IMR-90 (cell line): ENCODE results near the gene TOR2A. TPM values are rescaled to one million over a fixed set of nuclear protein-coding genes. Genes with fewer than 3 reads are reported as not detected.

Experiments used
- ATAC-seq: fragments of 200-7000 bp; cut with Tn5 transposase; 2 replicates; pipeline ENCODE4 v1.9.1; 2020; ENCODE audit warnings: low read depth, mild to moderate bottlenecking, moderate library complexity
- BruUV-seq: library from RNA; stranded (reverse); fragments of 400-500 nt; replicated peaks from 2 replicates; lab custom pipeline; 2021; lab: Mats Ljungman, UMichigan
- CTCF ChIA-PET: fragments of 300-600 bp; formaldehyde crosslinking; extraction: SDS; loops from one replicate; lab custom pipeline; 2021; ENCODE audit warnings: antibody characterized with exemption; lab: Yijun Ruan, JAX
- POLR2A ChIA-PET: fragments of 300-600 bp; sonication (Branson Sonifier 250); formaldehyde crosslinking; loops from one replicate; lab custom pipeline; 2022; ENCODE audit warnings: antibody characterized with exemption; ENCODE audit not compliant: unreplicated experiment; lab: Charles Lee
- DNase-seq: peaks from one replicate; pipeline ENCODE4 v3.0.0; 2013
- H2AFZ ChIP-seq: replicated peaks from 2 replicates; pipeline ENCODE3; 2013; ENCODE audit warnings: low read length, mild to moderate bottlenecking; ENCODE audit not compliant: poor library complexity
- H2AK5ac ChIP-seq: 2 replicates; pipeline ENCODE4 v1.6.1; 2013; ENCODE audit warnings: low read depth, low read length, inconsistent platforms
- H2AK9ac ChIP-seq: replicated peaks from 2 replicates; pipeline ENCODE3; 2013; ENCODE audit warnings: mild to moderate bottlenecking, low read depth, low read length, moderate library complexity; ENCODE audit not compliant: poor library complexity
- H2BK120ac ChIP-seq: 2 replicates; pipeline ENCODE4 v1.6.1; 2013; ENCODE audit warnings: low read depth, low read length, inconsistent platforms
- H2BK15ac ChIP-seq: 3 replicates; pipeline ENCODE4 v1.6.1; 2013; ENCODE audit warnings: low read depth, low read length, inconsistent platforms
- H2BK20ac ChIP-seq: 2 replicates; pipeline ENCODE4 v1.6.1; 2013; ENCODE audit warnings: low read depth, mild to moderate bottlenecking, inconsistent platforms, low read length, moderate library complexity
- H2BK5ac ChIP-seq: 2 replicates; pipeline ENCODE4 v1.6.1; 2013; ENCODE audit warnings: mild to moderate bottlenecking, low read depth, low read length, inconsistent platforms; ENCODE audit not compliant: poor library complexity, severe bottlenecking
- H3K14ac ChIP-seq: replicated peaks from 2 replicates; pipeline ENCODE4 v1.6.1; 2013; ENCODE audit warnings: low read depth, low read length, inconsistent platforms
- H3K18ac ChIP-seq: 2 replicates; pipeline ENCODE4 v1.6.1; 2013; ENCODE audit warnings: low read depth, low read length, control low read depth
- H3K23ac ChIP-seq: 2 replicates; pipeline ENCODE4 v1.6.1; 2013; ENCODE audit warnings: low read depth, low read length, inconsistent platforms
- H3K27ac ChIP-seq: 2 replicates; pipeline ENCODE4 v1.5.1; 2013; ENCODE audit warnings: mild to moderate bottlenecking, control low read depth, low read length; ENCODE audit not compliant: insufficient read depth
- H3K27me3 ChIP-seq: 2 replicates; pipeline ENCODE4 v1.6.1; 2013; ENCODE audit warnings: low read length; ENCODE audit not compliant: control insufficient read depth, insufficient read depth
- H3K36me3 ChIP-seq: 2 replicates; pipeline ENCODE4 v1.6.1; 2013; ENCODE audit warnings: low read length, mixed read lengths; ENCODE audit not compliant: control insufficient read depth, insufficient read depth
- H3K4ac ChIP-seq: 2 replicates; pipeline ENCODE4 v1.6.1; 2013; ENCODE audit warnings: low read depth, low read length, inconsistent platforms
- H3K4me1 ChIP-seq: 2 replicates; pipeline ENCODE4 v1.6.1; 2013; ENCODE audit warnings: low read length, mixed read lengths; ENCODE audit not compliant: control insufficient read depth, insufficient read depth
- H3K4me2 ChIP-seq: 2 replicates; pipeline ENCODE4 v1.6.1; 2013; ENCODE audit warnings: low read depth, mild to moderate bottlenecking, control low read depth, low read length, moderate library complexity
- H3K4me3 ChIP-seq: 2 replicates; pipeline ENCODE4 v1.5.1; 2013; ENCODE audit warnings: low read depth, mild to moderate bottlenecking, control low read depth, low read length, moderate library complexity; ENCODE audit not compliant: insufficient read depth
- H3K56ac ChIP-seq: 2 replicates; pipeline ENCODE4 v1.6.1; 2013; ENCODE audit warnings: low read length, inconsistent platforms; ENCODE audit not compliant: insufficient read depth; ENCODE audit errors: extremely low read depth
- H3K79me1 ChIP-seq, 2 experiments: 2 replicates each; pipeline ENCODE4 v1.6.1; 2013; ENCODE audit warnings: low read length in 2 of 2, inconsistent platforms in 1 of 2, low read depth in 1 of 2
- H3K9ac ChIP-seq: 2 replicates; pipeline ENCODE4 v1.6.1; 2013; ENCODE audit warnings: low read depth, low read length, control low read depth
- H3K9me1 ChIP-seq: 2 replicates; pipeline ENCODE4 v1.6.1; 2013; ENCODE audit warnings: low read length, inconsistent platforms; ENCODE audit not compliant: insufficient read depth
- H3K9me3 ChIP-seq: 2 replicates; pipeline ENCODE4 v1.6.1; 2013; ENCODE audit warnings: low read length; ENCODE audit not compliant: control insufficient read depth, insufficient read depth
- H4K20me1 ChIP-seq: 2 replicates; pipeline ENCODE4 v1.6.1; 2013; ENCODE audit warnings: low read length, inconsistent platforms; ENCODE audit not compliant: insufficient read depth
- H4K5ac ChIP-seq: 2 replicates; pipeline ENCODE4 v1.6.1; 2013; ENCODE audit warnings: mild to moderate bottlenecking, low read depth, low read length, control low read depth
- H4K8ac ChIP-seq, 2 experiments: 2 replicates each; pipeline ENCODE4 v1.6.1; 2013; ENCODE audit warnings: low read depth in 2 of 2, low read length in 2 of 2, control low read depth in 1 of 2, inconsistent platforms in 1 of 2
- H4K91ac ChIP-seq: 2 replicates; pipeline ENCODE4 v1.6.1; 2013; ENCODE audit warnings: low read depth, low read length, inconsistent platforms; ENCODE audit not compliant: insufficient read depth
- FOS ChIP-seq: fragments of 150-350 bp; IDR thresholded peaks from 2 replicates; pipeline ENCODE4 v1.6.1; 2016; ENCODE audit warnings: low read depth, low read length
- NFE2L2 ChIP-seq: fragments of 150-350 bp; IDR thresholded peaks from 2 replicates; pipeline ENCODE4 v1.6.1; 2016; ENCODE audit warnings: low read depth, mild to moderate bottlenecking, low read length
- POLR2A ChIP-seq: IDR thresholded peaks from 2 replicates; pipeline ENCODE4 v1.6.1; 2012; ENCODE audit warnings: mild to moderate bottlenecking, low read depth, low read length
- RAD21 ChIP-seq: IDR thresholded peaks from 2 replicates; pipeline ENCODE4 v1.6.1; 2012; ENCODE audit warnings: low read length, improper control_type of control experiment
- RFX5 ChIP-seq: IDR thresholded peaks from 2 replicates; pipeline ENCODE4 v1.8.0; 2012; ENCODE audit warnings: low read depth, mild to moderate bottlenecking, low read length, moderate library complexity
- SMC3 ChIP-seq: fragments of 150-350 bp; IDR thresholded peaks from 2 replicates; pipeline ENCODE4 v1.6.1; 2016; ENCODE audit warnings: low read depth, mild to moderate bottlenecking, antibody characterized with exemption, low read length, moderate library complexity
- WGBS, 2 experiments: methylation state at CpG; one replicate each; pipeline versions ENCODE4 v1.1.5 to v1.1.7; 2013; ENCODE audit warnings: missing lambda C conversion rate in 2 of 2; ENCODE audit not compliant: insufficient read length in 1 of 2; ENCODE audit errors: extremely low coverage in 2 of 2; 5-methylcytosine and 5-hydroxymethylcytosine counted together
- dilution Hi-C: fragments of 300-500 bp; cut with HindIII; formaldehyde crosslinking; loops from one replicate; pipeline ENCODE4 v1.14.3; 2018; ENCODE audit warnings: low sequenced_read_pairs; ENCODE audit not compliant: unreplicated experiment
- in situ Hi-C: fragments of 300-500 bp; cut with MboI; formaldehyde crosslinking; loops from 3 replicates; pipeline ENCODE4 v1.14.3; 2019; ENCODE audit warnings: low sequenced_read_pairs, inconsistent platforms, mixed read lengths
- intact Hi-C: fragments of 100-400 bp; cut with micrococcal nuclease; formaldehyde crosslinking; loops from 2 replicates; pipeline ENCODE4 v1.10.0; 2022
- polyA plus RNA-seq, 3 experiments: library from polyadenylated mRNA; depleted of rRNA; stranded (reverse); fragments of >200 nt; gene quantifications; 2 replicates each; pipeline ENCODE4 v1.2.3, GENCODE V29; 2012; ENCODE audit warnings: low replicate concordance in 1 of 3
- total RNA-seq: library from RNA; depleted of rRNA; stranded (reverse); fragments of >200 nt; gene quantifications from 2 replicates; pipeline ENCODE4 v1.2.3, GENCODE V29; 2012

The TOR2A gene
- total and polyA plus RNA-seq, 2 of the 4 experiments (the other 2 are of a cell fraction), result 0.90 to 12.5 TPM

GRCh38 chr9:127751269-127752054, 16.4 kb upstream of the TOR2A start:
- POLR2A ChIA-PET, result no interaction called here

More at GRCh38 chr9:127751269-127752054, 16.4 kb upstream of the TOR2A start:
- Histone ChIP-seq H3K27me3 (peaks cover 73% of the 10 kb centered on the region), H3K9me3 (no peaks in the 10 kb centered on the region), H3K4ac (no peak overlapping the region), H4K5ac (no peak overlapping the region), H2AK5ac (no peak overlapping the region), H3K27ac (no peak overlapping the region), H3K4me3 (no peak overlapping the region), H4K8ac (no peak overlapping the region), H4K91ac (no peak overlapping the region), H2BK15ac (no peak overlapping the region), H2AK9ac (no peak overlapping the region), H2BK5ac (no peak overlapping the region), H2BK20ac (no peak overlapping the region), H4K20me1 (peaks cover 6% of the 10 kb centered on the region; the same call in 1 of the 2 replicates), H3K56ac (no peak overlapping the region), H3K36me3 (no peaks in the 10 kb centered on the region), H3K4me1 (no peaks in the 10 kb centered on the region), H3K9ac (no peak overlapping the region), H3K79me1 (no peaks in the 10 kb centered on the region), H3K14ac (no peak overlapping the region), H3K18ac (no peak overlapping the region), H3K4me2 (no peak overlapping the region), H3K9me1 (peaks cover 3% of the 10 kb centered on the region; the same call in 1 of the 2 replicates), H2BK120ac (no peak overlapping the region), H2AFZ (no peak overlapping the region), H3K23ac (no peak overlapping the region)
- WGBS, 2 experiments, result 80% methylated on average over 1 of the region's 10 CpGs; no CpG with 5 or more reads in 1 of the 2 experiments
- DNase-seq (no peak), ATAC-seq (peak; percentile 79)
- intact Hi-C loops (no loop called here), dilution Hi-C loops (no loop called here), in situ Hi-C loops (no loop called here)
- no TSS peak for BruUV-seq
- CTCF ChIA-PET, result no interaction called here
- TF ChIP-seq FOS (no peak), SMC3 (no peak), NFE2L2 (no peak), POLR2A (no peak), RFX5 (no peak), RAD21 (no peak)
